Fibroblast of pulmonary artery (primary cell): ENCODE results near the gene HDAC4.

Experiments used
- DNase-seq: peaks from one replicate; pipeline ENCODE4 v3.0.0-alpha.2; 2010; ENCODE audit warnings: low read depth
- H3K4me3 ChIP-seq: replicated peaks from 2 replicates; pipeline ENCODE4 v1.5.1; 2011; ENCODE audit warnings: low read depth, mild to moderate bottlenecking, control low read depth, low read length, moderate library complexity
- CTCF ChIP-seq: IDR thresholded peaks from 2 replicates; pipeline ENCODE4 v1.5.1; 2011; ENCODE audit warnings: mild to moderate bottlenecking, control low read depth, low read length, inconsistent platforms; ENCODE audit errors: missing control alignments

Gene HDAC4

GRCh38 chr2:239009589-239009961 lies 391.2 kb downstream of the HDAC4 start:
- no peak for TF ChIP-seq CTCF
- DNase-seq = no peak
- no peak overlapping the region for H3K4me3 ChIP-seq

GRCh38 chr2:239008677-239009588 lies 391.9 kb downstream of the HDAC4 start:
- no peak overlapping the region for H3K4me3 ChIP-seq
- TF ChIP-seq CTCF = no peak
- DNase-seq = no peak

GRCh38 chr2:239008004-239008403 lies 392.8 kb downstream of the HDAC4 start:
- no peak overlapping the region for H3K4me3 ChIP-seq
- TF ChIP-seq CTCF = no peak
- DNase-seq = no peak

DNA sequence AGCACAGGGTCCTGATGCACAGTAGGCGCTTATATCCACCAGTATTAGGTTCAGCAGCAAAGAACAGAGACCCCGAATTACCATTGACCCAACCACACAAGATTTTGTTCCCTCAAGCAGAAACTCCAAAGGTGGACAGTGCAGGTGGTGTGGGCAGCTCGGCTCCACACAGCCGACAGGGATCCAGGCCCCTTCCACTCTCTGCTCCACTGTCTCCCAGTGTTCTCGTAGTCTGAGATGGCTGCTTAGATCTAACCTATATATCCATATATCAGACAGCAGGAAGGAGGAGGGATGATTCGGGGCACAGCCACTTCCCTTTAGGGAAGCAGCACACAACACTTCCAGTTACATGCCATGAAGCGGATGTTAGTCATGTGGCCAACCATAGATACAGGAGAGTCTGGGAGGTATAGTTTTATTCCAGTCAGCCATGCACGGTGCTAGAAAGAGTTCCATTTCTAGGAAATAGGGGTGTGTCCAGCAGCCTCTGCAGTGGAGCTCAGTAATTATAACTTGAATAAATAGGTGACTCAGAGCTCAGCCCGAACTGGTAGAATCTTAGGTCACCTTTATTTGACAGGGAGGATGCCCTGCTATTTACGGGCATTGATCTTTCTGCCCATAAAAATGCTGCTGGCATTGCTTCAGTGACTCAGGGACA lies 394.1 kb downstream of the HDAC4 start:
- H3K4me3 ChIP-seq = no peak overlapping the region
- no peak for TF ChIP-seq CTCF
- peak; percentile 6 for DNase-seq

DNA sequence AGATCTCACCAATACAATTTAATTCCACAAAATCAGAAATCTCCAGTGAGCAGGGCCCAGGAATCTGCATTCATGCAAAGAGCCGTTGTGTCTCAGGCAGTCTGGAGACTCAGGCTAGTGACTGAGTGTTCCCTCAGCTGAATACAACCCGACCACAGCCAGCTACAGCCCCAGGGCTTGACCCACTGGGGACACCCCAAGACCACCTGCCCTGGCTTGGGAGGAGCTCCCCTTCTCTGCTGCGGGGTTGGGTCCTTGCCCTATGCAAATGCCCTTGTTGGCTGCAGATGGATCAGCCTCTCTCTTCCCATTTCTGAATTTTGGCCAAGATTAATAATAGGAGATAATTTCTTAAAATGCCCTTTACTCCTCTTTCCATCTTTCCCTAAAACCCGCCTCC lies 395.2 kb downstream of the HDAC4 start:
- TF ChIP-seq CTCF = no peak
- no peak for DNase-seq
- no peak overlapping the region for H3K4me3 ChIP-seq

- no peak for DNase-seq
- no peak for TF ChIP-seq CTCF
- no peak overlapping the region for H3K4me3 ChIP-seq
Measured at GRCh38 chr2:239004274-239005015, 396.4 kb downstream of the HDAC4 start.
